H9 (cell line): ENCODE results near the gene CDK14. TPM values are rescaled to one million over a fixed set of nuclear protein-coding genes. Genes with fewer than 3 reads are reported as not detected.

ENCODE experiments used
- DNase-seq: peaks from one replicate; pipeline ENCODE4 v3.0.0-alpha.2; 2017
- H2AFZ ChIP-seq: one replicate; pipeline ENCODE4 v1.6.1; 2013; ENCODE audit warnings: mild to moderate bottlenecking, low read length, control low read depth, moderate library complexity
- H2AK5ac ChIP-seq: 2 replicates; pipeline ENCODE4 v1.6.1; 2013; ENCODE audit warnings: low read length, control low read depth, mixed read lengths; ENCODE audit not compliant: insufficient read length
- H2BK120ac ChIP-seq: one replicate; pipeline ENCODE4 v1.6.1; 2013; ENCODE audit warnings: low read depth, mild to moderate bottlenecking, low read length, control low read depth, inconsistent platforms; ENCODE audit not compliant: poor library complexity, severe bottlenecking
- H2BK12ac ChIP-seq: 2 replicates; pipeline ENCODE4 v1.6.1; 2013; ENCODE audit warnings: low read length, control low read depth, mixed read lengths, low read depth; ENCODE audit not compliant: insufficient read length
- H2BK15ac ChIP-seq: 2 replicates; pipeline ENCODE4 v1.6.1; 2013; ENCODE audit warnings: low read depth, low read length, control low read depth
- H2BK20ac ChIP-seq: one replicate; pipeline ENCODE4 v1.6.1; 2013; ENCODE audit warnings: low read depth, mild to moderate bottlenecking, low read length, control low read depth, inconsistent platforms; ENCODE audit not compliant: poor library complexity, severe bottlenecking
- H2BK5ac ChIP-seq: 2 replicates; pipeline ENCODE4 v1.6.1; 2013; ENCODE audit warnings: low read length, control low read depth, mixed read lengths; ENCODE audit not compliant: insufficient read length
- H3K14ac ChIP-seq: 2 replicates; pipeline ENCODE4 v1.6.1; 2013; ENCODE audit warnings: low read length, control low read depth; ENCODE audit not compliant: insufficient read depth
- H3K18ac ChIP-seq: 2 replicates; pipeline ENCODE4 v1.6.1; 2013; ENCODE audit warnings: low read depth, mild to moderate bottlenecking, mixed read lengths, low read length, control low read depth; ENCODE audit not compliant: insufficient read length
- H3K23ac ChIP-seq: 2 replicates; pipeline ENCODE4 v1.6.1; 2013; ENCODE audit warnings: low read length, control low read depth, mixed read lengths, low read depth; ENCODE audit not compliant: insufficient read length
- H3K23me2 ChIP-seq: 2 replicates; pipeline ENCODE4 v1.6.1; 2013; ENCODE audit warnings: low read depth, mild to moderate bottlenecking, mixed read lengths, low read length, control low read depth; ENCODE audit not compliant: insufficient read length, poor library complexity, severe bottlenecking
- H3K27ac ChIP-seq: 2 replicates; pipeline ENCODE4 v1.5.1; 2013; ENCODE audit warnings: low read length, control low read depth, mixed read lengths, low read depth; ENCODE audit not compliant: insufficient read length
- H3K27me3 ChIP-seq: 2 replicates; pipeline ENCODE4 v1.6.1; 2013; ENCODE audit warnings: low read length, control low read depth, inconsistent platforms; ENCODE audit not compliant: insufficient read depth
- H3K4ac ChIP-seq: 2 replicates; pipeline ENCODE4 v1.6.1; 2013; ENCODE audit warnings: low read depth, mild to moderate bottlenecking, control low read depth, inconsistent platforms, low read length, moderate library complexity
- H3K4me1 ChIP-seq: 2 replicates; pipeline ENCODE4 v1.6.1; 2013; ENCODE audit warnings: low read length, control low read depth, inconsistent platforms; ENCODE audit not compliant: insufficient read depth
- H3K4me2 ChIP-seq: 2 replicates; pipeline ENCODE4 v1.6.1; 2013; ENCODE audit warnings: low read length, control low read depth, mixed read lengths; ENCODE audit not compliant: insufficient read length, insufficient read depth
- H3K56ac ChIP-seq: 2 replicates; pipeline ENCODE4 v1.6.1; 2013; ENCODE audit warnings: low read depth, mild to moderate bottlenecking, mixed read lengths, low read length, control low read depth; ENCODE audit not compliant: insufficient read length
- H3K79me1 ChIP-seq: 2 replicates; pipeline ENCODE4 v1.6.1; 2013; ENCODE audit warnings: low read depth, mild to moderate bottlenecking, moderate library complexity, low read length, control low read depth, inconsistent platforms; ENCODE audit not compliant: insufficient read depth, poor library complexity, severe bottlenecking
- H3K79me2 ChIP-seq: 2 replicates; pipeline ENCODE4 v1.6.1; 2013; ENCODE audit warnings: low read length, control low read depth, inconsistent platforms; ENCODE audit not compliant: insufficient read depth
- H3K9ac ChIP-seq: 2 replicates; pipeline ENCODE4 v1.6.1; 2013; ENCODE audit warnings: low read length, control low read depth, mixed read lengths; ENCODE audit not compliant: insufficient read length; ENCODE audit errors: extremely low read depth
- H3K9me3 ChIP-seq: one replicate; pipeline ENCODE4 v1.6.1; 2013; ENCODE audit warnings: low read depth, low read length, inconsistent platforms; ENCODE audit not compliant: control insufficient read depth
- H3T11ph ChIP-seq: one replicate; pipeline ENCODE4 v1.6.1; 2013; ENCODE audit warnings: mild to moderate bottlenecking, low read length, control low read depth, inconsistent platforms
- H4K20me1 ChIP-seq: one replicate; pipeline ENCODE4 v1.6.1; 2013; ENCODE audit not compliant: control insufficient read depth, insufficient read length, insufficient read depth
- H4K5ac ChIP-seq: 2 replicates; pipeline ENCODE4 v1.6.1; 2013; ENCODE audit warnings: low read depth, mild to moderate bottlenecking, mixed read lengths, low read length, control low read depth; ENCODE audit not compliant: insufficient read length
- H4K8ac ChIP-seq: replicated peaks from 2 replicates; pipeline ENCODE4 v1.6.1; 2013; ENCODE audit warnings: low read length, control low read depth, mixed read lengths, low read depth; ENCODE audit not compliant: insufficient read length
- H4K91ac ChIP-seq: 2 replicates; pipeline ENCODE4 v1.6.1; 2013; ENCODE audit warnings: low read depth, mild to moderate bottlenecking, moderate library complexity, mixed read lengths, low read length, control low read depth; ENCODE audit not compliant: insufficient read length
- H3K27ac Mint-ChIP-seq, 3 experiments: 2 replicates in 2 of 3; 3 replicates in 1 of 3; pipeline ENCODE4 v1.8.0; 2020 to 2021; ENCODE audit warnings: mixed read lengths in 3 of 3, mild to moderate bottlenecking in 1 of 3, moderate library complexity in 1 of 3
- H3K27me3 Mint-ChIP-seq: 2 replicates; pipeline ENCODE4 v1.8.0; 2021; ENCODE audit warnings: low read depth, mild to moderate bottlenecking, moderate library complexity, mixed read lengths
- H3K36me3 Mint-ChIP-seq, 3 experiments: 2 replicates in 2 of 3; 3 replicates in 1 of 3; pipeline ENCODE4 v1.8.0; 2020 to 2021; ENCODE audit warnings: low read depth in 3 of 3, mixed read lengths in 3 of 3; ENCODE audit not compliant: insufficient read depth in 1 of 3
- H3K4me1 Mint-ChIP-seq, 2 experiments: 2 replicates each; pipeline ENCODE4 v1.8.0; 2020; ENCODE audit warnings: mixed read lengths in 2 of 2
- H3K4me3 Mint-ChIP-seq, 2 experiments: 2 replicates in 1 of 2; 3 replicates in 1 of 2; pipeline ENCODE4 v1.8.0; 2020 to 2021; ENCODE audit warnings: mild to moderate bottlenecking in 2 of 2, mixed read lengths in 2 of 2, moderate library complexity in 1 of 2
- H3K9me3 Mint-ChIP-seq, 2 experiments: 2 replicates in 1 of 2; 3 replicates in 1 of 2; pipeline ENCODE4 v1.8.0; 2020; ENCODE audit warnings: mild to moderate bottlenecking in 2 of 2, mixed read lengths in 2 of 2, moderate library complexity in 1 of 2
- CTCF ChIP-seq: fragments of 200-600 bp; sonication (generic); conservative IDR thresholded peaks from 3 replicates; pipeline ENCODE4 v1.8.0; 2021; ENCODE audit warnings: antibody characterized with exemption, mild to moderate bottlenecking
- WGBS: extraction: QIAGEN DNeasy Blood & Tissue Kit; methylation state at CpG from one replicate; pipeline ENCODE4 v1.1.7; 2013; ENCODE audit warnings: missing lambda C conversion rate, low lambda C conversion rate, mixed read lengths; ENCODE audit not compliant: insufficient read length; ENCODE audit errors: extremely low coverage; 5-methylcytosine and 5-hydroxymethylcytosine counted together
- total RNA-seq: library from RNA; stranded (reverse); gene quantifications from 2 replicates; pipeline ENCODE4 v1.2.1, GENCODE V29; 2021

CDK14 gene
- total RNA-seq, 1 experiment from 2014 or later: 23.9 TPM

GRCh38 chr7:90582164-90582563 is 14.0 kb upstream of the CDK14 start:
- DNase-seq: no peak
- Histone ChIP-seq H2AK5ac (no peak overlapping the region), H2BK15ac (no peak overlapping the region), H2BK20ac (no peak overlapping the region), H3K27ac (no peak overlapping the region), H3K4me1 (no peaks in the 10 kb centered on the region), H2BK12ac (no peak overlapping the region), H4K91ac (no peak overlapping the region), H2BK5ac (no peak overlapping the region), H3K79me1 (no peaks in the 10 kb centered on the region), H3K27me3 (no peaks in the 10 kb centered on the region), H3K4me2 (no peak overlapping the region), H3T11ph (no peak overlapping the region), H4K8ac (no peak overlapping the region), H2BK120ac (no peak overlapping the region), H2AFZ (no peak overlapping the region), H3K9ac (no peak overlapping the region), H4K5ac (no peak overlapping the region), H3K9me3 (no peaks in the 10 kb centered on the region), H4K20me1 (no peaks in the 10 kb centered on the region), H3K14ac (no peak overlapping the region), H3K18ac (no peak overlapping the region), H3K56ac (no peak overlapping the region), H3K4ac (no peak overlapping the region), H3K79me2 (no peaks in the 10 kb centered on the region), H3K23me2 (no peaks in the 10 kb centered on the region), H3K23ac (no peak overlapping the region)
- WGBS: no CpG with 5 or more reads among the region's 2 CpGs
- H3K36me3 Mint-ChIP-seq: no peaks in the 10 kb centered on the region
- H3K27me3 Mint-ChIP-seq: no peaks in the 10 kb centered on the region; the same call in 1 of the 2 replicates
- H3K9me3 Mint-ChIP-seq: no peaks in the 10 kb centered on the region
- no peak for TF ChIP-seq CTCF
- no peak overlapping the region for H3K27ac Mint-ChIP-seq
- H3K4me1 Mint-ChIP-seq: 0 out of 4 replicates have a peak, but pooled peaks cover 0 to 2% of the 10 kb centered on the region in 2 experiments
- H3K4me3 Mint-ChIP-seq: no peak overlapping the region
